A549 (cell line): ENCODE results near the gene CLTCL1. TPM values are rescaled to one million over a fixed set of nuclear protein-coding genes. Genes with fewer than 3 reads are reported as not detected.

Experiments used
- ATAC-seq, 2 experiments: fragments of 200-7000 bp in 1 of 2; fragments of >200 bp in 1 of 2; cut with Nextera tagmentation in 1 of 2; cut with Tn5 transposase in 1 of 2; 3 replicates each; pipeline versions ENCODE4 v1.8.0 to v1.9.1; 2018 to 2020; ENCODE audit warnings: mild to moderate bottlenecking in 1 of 2, moderate library complexity in 1 of 2
- CTCF ChIA-PET: fragments of 300-600 bp; sonication (Branson Sonifier 250); formaldehyde crosslinking; extraction: SDS; loops from one replicate; lab custom pipeline; 2021; ENCODE audit warnings: antibody characterized with exemption, inconsistent platforms; lab: Yijun Ruan, JAX
- POLR2A ChIA-PET: fragments of 350-600 bp; formaldehyde crosslinking; extraction: SDS; loops from one replicate; lab custom pipeline; 2021; ENCODE audit warnings: antibody characterized with exemption, inconsistent platforms; lab: Yijun Ruan, JAX
- DNase-seq, 2 experiments: peaks; one replicate each; pipeline versions ENCODE4 v3.0.0 to v3.0.0-alpha.2; 2011 to 2016; ENCODE audit warnings: low read depth in 1 of 2, low spot score in 1 of 2
- FAIRE-seq: peaks from 2 replicates; lab custom pipeline; 2011; peaks lifted over from hg19 to GRCh38; lab: Jason Lieb, UNC
- H3K27ac ChIP-seq, 2 experiments: fragments of >200 bp; sonication (Bioruptor Twin); formaldehyde crosslinking; 3 replicates each; pipeline ENCODE4 v1.5.1; 2016 to 2017
- H3K4me1 ChIP-seq: fragments of >200 bp; sonication (Bioruptor Twin); formaldehyde crosslinking; 3 replicates; pipeline ENCODE4 v1.6.1; 2016
- H3K4me2 ChIP-seq: fragments of >200 bp; sonication (Bioruptor Twin); formaldehyde crosslinking; 3 replicates; pipeline ENCODE4 v1.6.1; 2016
- H3K4me3 ChIP-seq: fragments of >200 bp; sonication (Bioruptor Twin); formaldehyde crosslinking; 3 replicates; pipeline ENCODE4 v1.5.1; 2016
- H3K9me3 ChIP-seq: fragments of >200 bp; sonication (Bioruptor Twin); formaldehyde crosslinking; 3 replicates; pipeline ENCODE4 v1.6.1; 2016
- BHLHE40 ChIP-seq: IDR thresholded peaks from 2 replicates; pipeline ENCODE4 v1.6.1; 2012; ENCODE audit warnings: low read depth, low read length, inconsistent platforms
- CBX2 ChIP-seq: fragments of 200-600 bp; sonication (generic); IDR thresholded peaks from 2 replicates; pipeline ENCODE4 v1.6.1; 2016; ENCODE audit warnings: low read depth, mild to moderate bottlenecking, borderline replicate concordance
- EHF ChIP-seq: fragments of 250-450 bp; sonication (Bioruptor Pico); IDR thresholded peaks from 2 replicates; pipeline ENCODE4 v1.5.0; 2020; ENCODE audit warnings: mild to moderate bottlenecking
- ESRRA ChIP-seq: fragments of 150-350 bp; IDR thresholded peaks from 2 replicates; pipeline ENCODE4 v1.6.1; 2014; ENCODE audit warnings: mild to moderate bottlenecking, low read length, borderline replicate concordance
- FOSB ChIP-seq: fragments of 250-450 bp; sonication (Bioruptor Pico); IDR thresholded peaks from 2 replicates; pipeline ENCODE4 v1.5.0; 2020; ENCODE audit warnings: mild to moderate bottlenecking, moderate library complexity
- FOXS1 ChIP-seq: fragments of 250-450 bp; sonication (Bioruptor Pico); IDR thresholded peaks from 2 replicates; pipeline ENCODE4 v1.5.0; 2020; ENCODE audit warnings: mild to moderate bottlenecking, moderate library complexity
- GATA3 ChIP-seq: IDR thresholded peaks from 2 replicates; pipeline ENCODE4 v1.6.1; 2012; ENCODE audit warnings: borderline replicate concordance
- HDAC2 ChIP-seq: fragments of 200-600 bp; sonication (generic); IDR thresholded peaks from 2 replicates; pipeline ENCODE4 v1.6.1; 2016
- HEYL ChIP-seq: fragments of 250-450 bp; sonication (Bioruptor Pico); IDR thresholded peaks from 2 replicates; pipeline ENCODE4 v1.8.0; 2021; ENCODE audit warnings: mild to moderate bottlenecking, moderate library complexity
- HOXA7 ChIP-seq: fragments of 250-450 bp; sonication (Bioruptor Pico); IDR thresholded peaks from 2 replicates; pipeline ENCODE4 v1.5.0; 2020; ENCODE audit warnings: mild to moderate bottlenecking, moderate library complexity
- HOXB13 ChIP-seq: fragments of 250-450 bp; sonication (Bioruptor Pico); IDR thresholded peaks from 2 replicates; pipeline ENCODE4 v1.5.0; 2020; ENCODE audit warnings: low read depth, mild to moderate bottlenecking, moderate library complexity
- KDM1A ChIP-seq: fragments of 200-600 bp; sonication (generic); IDR thresholded peaks from 2 replicates; pipeline ENCODE4 v1.6.1; 2016; ENCODE audit warnings: low read depth, mild to moderate bottlenecking
- KDM5A ChIP-seq: fragments of 200-600 bp; sonication (generic); IDR thresholded peaks from 2 replicates; pipeline ENCODE4 v1.6.1; 2016; ENCODE audit warnings: antibody characterized with exemption, mild to moderate bottlenecking
- MAFK ChIP-seq: fragments of 450-650 bp; IDR thresholded peaks from 2 replicates; pipeline ENCODE4 v1.6.1; 2014; ENCODE audit not compliant: partially characterized antibody
- MAZ ChIP-seq: fragments of 150-350 bp; IDR thresholded peaks from 2 replicates; pipeline ENCODE4 v1.6.1; 2014; ENCODE audit warnings: antibody characterized with exemption, low read depth, low read length, borderline replicate concordance
- MYC ChIP-seq: IDR thresholded peaks from 2 replicates; pipeline ENCODE4 v1.6.1; 2012; ENCODE audit warnings: mild to moderate bottlenecking, inconsistent platforms, low read length, improper control_type of control experiment, borderline replicate concordance
- NPAS2 ChIP-seq: fragments of 250-450 bp; sonication (Bioruptor Pico); IDR thresholded peaks from 2 replicates; pipeline ENCODE4 v1.8.0; 2022; ENCODE audit warnings: mild to moderate bottlenecking, moderate library complexity, borderline replicate concordance
- POLR2AphosphoS2 ChIP-seq: conservative IDR thresholded peaks from 2 replicates; pipeline ENCODE4 v1.6.1; 2012; ENCODE audit warnings: low read length, improper control_type of control experiment, inconsistent platforms
- RCOR1 ChIP-seq: fragments of 150-350 bp; IDR thresholded peaks from 2 replicates; pipeline ENCODE4 v1.6.1; 2014; ENCODE audit warnings: antibody characterized with exemption, low read length, low read depth
- RFX5 ChIP-seq: fragments of 450-650 bp; IDR thresholded peaks from 2 replicates; pipeline ENCODE4 v1.7.1; 2014; ENCODE audit warnings: antibody characterized with exemption, mild to moderate bottlenecking, moderate library complexity
- SMC3 ChIP-seq: fragments of >200 bp; sonication (Bioruptor Twin); formaldehyde crosslinking; IDR thresholded peaks from 3 replicates; pipeline ENCODE4 v1.6.1; 2018; ENCODE audit warnings: inconsistent platforms
- TFCP2L1 ChIP-seq: fragments of 250-450 bp; sonication (Bioruptor Pico); IDR thresholded peaks from 2 replicates; pipeline ENCODE4 v1.5.0; 2021; ENCODE audit warnings: mild to moderate bottlenecking
- ZC3H11A ChIP-seq: fragments of 450-650 bp; IDR thresholded peaks from 2 replicates; pipeline ENCODE4 v1.6.1; 2014; ENCODE audit warnings: antibody characterized with exemption, mild to moderate bottlenecking
- ZFP36 ChIP-seq: fragments of 450-650 bp; IDR thresholded peaks from 2 replicates; pipeline ENCODE4 v1.6.1; 2014; ENCODE audit warnings: borderline replicate concordance; ENCODE audit not compliant: partially characterized antibody
- ZSCAN20 ChIP-seq: fragments of 250-450 bp; sonication (Bioruptor Pico); IDR thresholded peaks from 2 replicates; pipeline ENCODE4 v1.8.0; 2022; ENCODE audit warnings: mild to moderate bottlenecking, moderate library complexity
- WGBS: methylation state at CpG from one replicate; pipeline ENCODE4 v1.1.6; 2017; ENCODE audit errors: missing lambda C conversion rate; 5-methylcytosine and 5-hydroxymethylcytosine counted together
- polyA plus RNA-seq, 4 experiments: library from polyadenylated mRNA; depleted of rRNA in 3 of 4; stranded (reverse); fragments of >200 nt; fragmentation: RNase III in 1 of 4; extraction: RNeasy Plus Mini Kit Qiagen cat#74134 plus additional on column Dnase treatment in 1 of 4; gene quantifications; 2 replicates in 3 of 4; 3 replicates in 1 of 4; pipeline ENCODE4 v1.2.3, GENCODE V29; 2011 to 2017
- TF ChIP-seq, protein P1 (sequence below): IDR thresholded peaks from 2 replicates; pipeline ENCODE4 v1.6.1; 2012
- TF ChIP-seq, protein P2 (sequence below): IDR thresholded peaks from 2 replicates; pipeline ENCODE4 v1.6.1; 2012
- TF ChIP-seq, protein P3 (sequence below): fragments of 250-450 bp; sonication (Bioruptor Pico); IDR thresholded peaks from 2 replicates; pipeline ENCODE4 v1.5.0; 2021; ENCODE audit warnings: mild to moderate bottlenecking, moderate library complexity, borderline replicate concordance
- TF ChIP-seq, protein P4 (sequence below): fragments of 200-600 bp; sonication (generic); IDR thresholded peaks from 2 replicates; pipeline ENCODE4 v1.6.1; 2016; ENCODE audit warnings: antibody characterized with exemption, mild to moderate bottlenecking, moderate library complexity
- TF ChIP-seq, protein P5 (sequence below): fragments of 450-650 bp; IDR thresholded peaks from 2 replicates; pipeline ENCODE4 v1.6.1; 2014; ENCODE audit warnings: antibody characterized with exemption

The CLTCL1 gene
- polyA plus RNA-seq, 2 of the 4 experiments (the other 2 are of a cell fraction) = 8.6 to 10.6 TPM

DNA sequence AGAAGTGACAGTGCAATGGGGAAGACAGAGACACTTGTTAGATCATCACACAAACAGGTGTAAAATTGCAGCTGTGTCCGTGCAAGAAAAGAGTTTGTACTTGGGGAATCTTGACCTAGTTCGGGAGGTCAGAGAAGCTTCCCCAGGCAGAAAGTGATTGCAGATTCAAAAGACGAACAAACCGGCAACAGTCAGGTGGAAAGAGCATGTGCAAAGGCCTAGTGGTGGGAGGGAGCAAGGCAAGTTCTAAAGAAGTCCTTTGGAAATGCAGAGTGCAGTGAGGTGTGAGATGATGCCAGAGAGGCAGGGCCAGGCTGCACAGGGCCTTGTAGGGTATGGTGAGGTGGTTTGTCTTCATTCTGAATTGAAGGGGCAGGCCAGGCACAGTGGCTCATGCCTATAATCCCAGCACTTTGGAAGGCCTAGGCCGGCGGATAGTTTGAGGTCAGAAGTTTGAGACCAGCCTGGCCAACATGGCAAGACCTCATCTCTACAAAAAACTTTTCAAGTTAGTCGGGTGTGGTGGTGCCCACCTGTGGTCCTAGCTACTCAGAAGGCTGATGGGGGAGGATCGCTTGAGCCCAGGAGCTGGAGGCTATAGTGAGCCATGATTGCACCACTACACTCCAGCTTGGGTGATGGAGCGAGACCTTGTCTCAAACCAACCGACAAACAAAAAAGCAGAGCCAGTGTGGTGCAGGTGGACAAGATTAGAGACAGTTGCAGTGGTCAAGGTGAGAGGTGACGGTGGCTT, 145.1 kb downstream of the CLTCL1 start:
- Histone ChIP-seq H3K4me1 (peaks cover 6% of the 10 kb centered on the region; the same call in 2 of the 3 replicates), H3K9me3 (no peaks in the 10 kb centered on the region), H3K4me2 (no peak overlapping the region), H3K27ac (no peak overlapping the region), H3K4me3 (no peak overlapping the region)
- no peak for ATAC-seq
- POLR2A ChIA-PET = no interaction called here
- CTCF ChIA-PET = interaction anchor here (1.1 to 2.6 kb wide), 5 partner anchors 10 to 331 kb away, joined by 4 to 18 read pairs (median 6); no protein-coding TSS in a partner anchor
- peak in 1 of 2 experiments; percentile 18 for DNase-seq
- no peak for FAIRE-seq
- WGBS = 69% methylated on average over 11 of the region's 11 CpGs
- TF ChIP-seq, protein P1, sequence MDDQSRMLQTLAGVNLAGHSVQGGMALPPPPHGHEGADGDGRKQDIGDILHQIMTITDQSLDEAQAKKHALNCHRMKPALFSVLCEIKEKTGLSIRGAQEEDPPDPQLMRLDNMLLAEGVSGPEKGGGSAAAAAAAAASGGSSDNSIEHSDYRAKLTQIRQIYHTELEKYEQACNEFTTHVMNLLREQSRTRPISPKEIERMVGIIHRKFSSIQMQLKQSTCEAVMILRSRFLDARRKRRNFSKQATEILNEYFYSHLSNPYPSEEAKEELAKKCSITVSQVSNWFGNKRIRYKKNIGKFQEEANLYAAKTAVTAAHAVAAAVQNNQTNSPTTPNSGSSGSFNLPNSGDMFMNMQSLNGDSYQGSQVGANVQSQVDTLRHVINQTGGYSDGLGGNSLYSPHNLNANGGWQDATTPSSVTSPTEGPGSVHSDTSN = no peak
- TF ChIP-seq KDM5A (no peak), MAZ (no peak), SMC3 (no peak), ESRRA (no peak), TFCP2L1 (no peak), EHF (CRISPR knock-in tag) (no peak), HOXA7 (CRISPR knock-in tag) (no peak), HDAC2 (no peak), CBX2 (no peak), KDM1A (no peak), FOSB (CRISPR knock-in tag) (no peak), BHLHE40 (no peak)
- TF ChIP-seq, protein P2, sequence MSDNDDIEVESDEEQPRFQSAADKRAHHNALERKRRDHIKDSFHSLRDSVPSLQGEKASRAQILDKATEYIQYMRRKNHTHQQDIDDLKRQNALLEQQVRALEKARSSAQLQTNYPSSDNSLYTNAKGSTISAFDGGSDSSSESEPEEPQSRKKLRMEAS = no peak
- TF ChIP-seq, protein P3, sequence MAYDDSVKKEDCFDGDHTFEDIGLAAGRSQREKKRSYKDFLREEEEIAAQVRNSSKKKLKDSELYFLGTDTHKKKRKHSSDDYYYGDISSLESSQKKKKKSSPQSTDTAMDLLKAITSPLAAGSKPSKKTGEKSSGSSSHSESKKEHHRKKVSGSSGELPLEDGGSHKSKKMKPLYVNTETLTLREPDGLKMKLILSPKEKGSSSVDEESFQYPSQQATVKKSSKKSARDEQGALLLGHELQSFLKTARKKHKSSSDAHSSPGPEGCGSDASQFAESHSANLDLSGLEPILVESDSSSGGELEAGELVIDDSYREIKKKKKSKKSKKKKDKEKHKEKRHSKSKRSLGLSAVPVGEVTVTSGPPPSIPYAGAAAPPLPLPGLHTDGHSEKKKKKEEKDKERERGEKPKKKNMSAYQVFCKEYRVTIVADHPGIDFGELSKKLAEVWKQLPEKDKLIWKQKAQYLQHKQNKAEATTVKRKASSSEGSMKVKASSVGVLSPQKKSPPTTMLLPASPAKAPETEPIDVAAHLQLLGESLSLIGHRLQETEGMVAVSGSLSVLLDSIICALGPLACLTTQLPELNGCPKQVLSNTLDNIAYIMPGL = no peak
- TF ChIP-seq, protein P4, sequence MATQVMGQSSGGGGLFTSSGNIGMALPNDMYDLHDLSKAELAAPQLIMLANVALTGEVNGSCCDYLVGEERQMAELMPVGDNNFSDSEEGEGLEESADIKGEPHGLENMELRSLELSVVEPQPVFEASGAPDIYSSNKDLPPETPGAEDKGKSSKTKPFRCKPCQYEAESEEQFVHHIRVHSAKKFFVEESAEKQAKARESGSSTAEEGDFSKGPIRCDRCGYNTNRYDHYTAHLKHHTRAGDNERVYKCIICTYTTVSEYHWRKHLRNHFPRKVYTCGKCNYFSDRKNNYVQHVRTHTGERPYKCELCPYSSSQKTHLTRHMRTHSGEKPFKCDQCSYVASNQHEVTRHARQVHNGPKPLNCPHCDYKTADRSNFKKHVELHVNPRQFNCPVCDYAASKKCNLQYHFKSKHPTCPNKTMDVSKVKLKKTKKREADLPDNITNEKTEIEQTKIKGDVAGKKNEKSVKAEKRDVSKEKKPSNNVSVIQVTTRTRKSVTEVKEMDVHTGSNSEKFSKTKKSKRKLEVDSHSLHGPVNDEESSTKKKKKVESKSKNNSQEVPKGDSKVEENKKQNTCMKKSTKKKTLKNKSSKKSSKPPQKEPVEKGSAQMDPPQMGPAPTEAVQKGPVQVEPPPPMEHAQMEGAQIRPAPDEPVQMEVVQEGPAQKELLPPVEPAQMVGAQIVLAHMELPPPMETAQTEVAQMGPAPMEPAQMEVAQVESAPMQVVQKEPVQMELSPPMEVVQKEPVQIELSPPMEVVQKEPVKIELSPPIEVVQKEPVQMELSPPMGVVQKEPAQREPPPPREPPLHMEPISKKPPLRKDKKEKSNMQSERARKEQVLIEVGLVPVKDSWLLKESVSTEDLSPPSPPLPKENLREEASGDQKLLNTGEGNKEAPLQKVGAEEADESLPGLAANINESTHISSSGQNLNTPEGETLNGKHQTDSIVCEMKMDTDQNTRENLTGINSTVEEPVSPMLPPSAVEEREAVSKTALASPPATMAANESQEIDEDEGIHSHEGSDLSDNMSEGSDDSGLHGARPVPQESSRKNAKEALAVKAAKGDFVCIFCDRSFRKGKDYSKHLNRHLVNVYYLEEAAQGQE = no peak
- TF ChIP-seq, protein P5, sequence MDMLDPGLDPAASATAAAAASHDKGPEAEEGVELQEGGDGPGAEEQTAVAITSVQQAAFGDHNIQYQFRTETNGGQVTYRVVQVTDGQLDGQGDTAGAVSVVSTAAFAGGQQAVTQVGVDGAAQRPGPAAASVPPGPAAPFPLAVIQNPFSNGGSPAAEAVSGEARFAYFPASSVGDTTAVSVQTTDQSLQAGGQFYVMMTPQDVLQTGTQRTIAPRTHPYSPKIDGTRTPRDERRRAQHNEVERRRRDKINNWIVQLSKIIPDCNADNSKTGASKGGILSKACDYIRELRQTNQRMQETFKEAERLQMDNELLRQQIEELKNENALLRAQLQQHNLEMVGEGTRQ = no peak

DNA sequence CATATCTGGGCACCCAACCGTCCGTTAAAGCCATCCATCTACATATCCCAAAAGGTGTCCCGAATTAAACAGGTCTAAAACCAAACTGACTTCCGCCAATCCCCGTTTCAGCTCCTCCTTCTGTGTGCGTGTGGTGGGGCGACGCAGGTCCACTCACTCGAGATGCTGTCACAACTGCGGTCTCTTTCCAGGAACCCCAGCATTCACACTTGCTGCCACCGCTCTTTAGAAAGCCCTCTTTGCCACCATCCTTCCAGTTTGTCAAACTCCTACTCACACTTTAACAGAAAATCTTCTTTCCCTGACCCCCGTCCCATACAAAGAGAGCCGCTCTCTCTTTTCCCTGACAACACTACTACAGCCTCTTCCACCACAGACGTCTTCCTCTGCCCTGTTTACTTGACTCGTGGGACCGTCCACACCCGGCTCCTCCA, 147.5 kb downstream of the CLTCL1 start:
- Histone ChIP-seq H3K27ac (peak overlapping the region; percentile 74 to 92), H3K4me1 (peaks cover 6% of the 10 kb centered on the region; the same call in 2 of the 3 replicates), H3K9me3 (no peaks in the 10 kb centered on the region), H3K4me3 (peak overlapping the region; percentile 97), H3K4me2 (peak overlapping the region; percentile 95)
- CTCF ChIA-PET = interaction anchor here (0.6 to 3.3 kb wide), 20 partner anchors 8 to 486 kb away, joined by 3 to 27 read pairs (median 4); partner anchors contain the start of gene CDC45
- no peak for DNase-seq
- no peak for FAIRE-seq
- WGBS = 4% methylated on average over 15 of the region's 17 CpGs
- POLR2A ChIA-PET = interaction anchor here (0.9 to 1.6 kb wide), 9 partner anchors 11 to 486 kb away, joined by 3 to 6 read pairs (median 3); partner anchors contain the start of genes DGCR2, HIRA and SLC25A1
- ATAC-seq = peak in 1 of 2 experiments; percentile 41; a peak in 3 of 6 replicates
- TF ChIP-seq CBX2 = no peak
- TF ChIP-seq MYC = no peak
- TF ChIP-seq FOXS1 = no peak
- no peak for TF ChIP-seq HOXB13 (CRISPR knock-in tag)
- TF ChIP-seq RFX5 = no peak
- no peak for TF ChIP-seq RCOR1
- no peak for TF ChIP-seq POLR2AphosphoS2
- no peak for TF ChIP-seq NPAS2 (CRISPR knock-in tag)
- no peak for TF ChIP-seq KDM1A
- TF ChIP-seq ZSCAN20 (CRISPR knock-in tag) = no peak
- TF ChIP-seq EHF (CRISPR knock-in tag) = no peak
- TF ChIP-seq HEYL (CRISPR knock-in tag) = no peak
- no peak for TF ChIP-seq ZC3H11A
- no peak for TF ChIP-seq MAFK
- no peak for TF ChIP-seq ZFP36
- TF ChIP-seq GATA3 = no peak
